ENCODE measurements around the gene DDX17. TPM values are rescaled to one million over a fixed set of nuclear protein-coding genes. Genes with fewer than 3 reads are reported as not detected.
A peak's percentile ranks its signal among the peaks of the same experiment; 100 is the strongest.

DDX17 gene
- total RNA-seq, 1 experiment from 2014 or later = 399 TPM

GRCh38 chr22:38510416-38510970 lies 4.4 kb upstream of the DDX17 start:
- no peak for ATAC-seq
- POLR2A ChIA-PET = no interaction called here
- Mint-ChIP-seq H3K27ac (no peak overlapping the region), H3K4me1 (peaks cover 38% of the 10 kb centered on the region), H3K36me3 (peaks cover 2% of the 10 kb centered on the region), H3K9me3 (no peaks in the 10 kb centered on the region), H3K4me3 (no peak overlapping the region), H3K27me3 (ENCODE audit: low read depth) (no peaks in the 10 kb centered on the region)
- CTCF ChIA-PET = no interaction called here
- no peak for DNase-seq (ENCODE audit: low spot score)
- no peak for TF ChIP-seq TEAD1 (CRISPR knock-in tag; IDR thresholded peaks at IDR 0.05)
- no peak for TF ChIP-seq MXD4 (CRISPR knock-in tag; IDR thresholded peaks at IDR 0.05; ENCODE audit: borderline replicate concordance)
- no peak for TF ChIP-seq ATF6 (CRISPR knock-in tag; IDR thresholded peaks at IDR 0.05)
- no peak for TF ChIP-seq KAT7 (CRISPR knock-in tag; IDR thresholded peaks at IDR 0.05; ENCODE audit: borderline replicate concordance)
- no peak for TF ChIP-seq ATF1 (CRISPR knock-in tag; IDR thresholded peaks at IDR 0.05)
- no peak for TF ChIP-seq RELA (CRISPR knock-in tag; IDR thresholded peaks at IDR 0.05; ENCODE audit: borderline replicate concordance)
- TF ChIP-seq NFE2L1 (CRISPR knock-in tag; IDR thresholded peaks at IDR 0.05) = no peak
- no peak for TF ChIP-seq SP1 (CRISPR knock-in tag; conservative IDR thresholded peaks at IDR 0.05)

- CTCF ChIA-PET = no interaction called here
- peaks cover 48% of the 10 kb centered on the region for H3K36me3 Mint-ChIP-seq
- peak; percentile 43 for DNase-seq (ENCODE audit: low spot score)
- peak overlapping the region; percentile 98 for H3K4me3 Mint-ChIP-seq
- H3K27ac Mint-ChIP-seq = peak overlapping the region; percentile 100
- POLR2A ChIA-PET = no interaction called here
- H3K27me3 Mint-ChIP-seq (ENCODE audit: low read depth) = no peaks in the 10 kb centered on the region
- peak; percentile 5 for ATAC-seq
- no peaks in the 10 kb centered on the region for H3K9me3 Mint-ChIP-seq
- H3K4me1 Mint-ChIP-seq = peaks cover 45% of the 10 kb centered on the region
- TF ChIP-seq, protein P1, sequence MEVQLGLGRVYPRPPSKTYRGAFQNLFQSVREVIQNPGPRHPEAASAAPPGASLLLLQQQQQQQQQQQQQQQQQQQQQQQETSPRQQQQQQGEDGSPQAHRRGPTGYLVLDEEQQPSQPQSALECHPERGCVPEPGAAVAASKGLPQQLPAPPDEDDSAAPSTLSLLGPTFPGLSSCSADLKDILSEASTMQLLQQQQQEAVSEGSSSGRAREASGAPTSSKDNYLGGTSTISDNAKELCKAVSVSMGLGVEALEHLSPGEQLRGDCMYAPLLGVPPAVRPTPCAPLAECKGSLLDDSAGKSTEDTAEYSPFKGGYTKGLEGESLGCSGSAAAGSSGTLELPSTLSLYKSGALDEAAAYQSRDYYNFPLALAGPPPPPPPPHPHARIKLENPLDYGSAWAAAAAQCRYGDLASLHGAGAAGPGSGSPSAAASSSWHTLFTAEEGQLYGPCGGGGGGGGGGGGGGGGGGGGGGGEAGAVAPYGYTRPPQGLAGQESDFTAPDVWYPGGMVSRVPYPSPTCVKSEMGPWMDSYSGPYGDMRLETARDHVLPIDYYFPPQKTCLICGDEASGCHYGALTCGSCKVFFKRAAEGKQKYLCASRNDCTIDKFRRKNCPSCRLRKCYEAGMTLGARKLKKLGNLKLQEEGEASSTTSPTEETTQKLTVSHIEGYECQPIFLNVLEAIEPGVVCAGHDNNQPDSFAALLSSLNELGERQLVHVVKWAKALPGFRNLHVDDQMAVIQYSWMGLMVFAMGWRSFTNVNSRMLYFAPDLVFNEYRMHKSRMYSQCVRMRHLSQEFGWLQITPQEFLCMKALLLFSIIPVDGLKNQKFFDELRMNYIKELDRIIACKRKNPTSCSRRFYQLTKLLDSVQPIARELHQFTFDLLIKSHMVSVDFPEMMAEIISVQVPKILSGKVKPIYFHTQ (CRISPR knock-in tag; IDR thresholded peaks at IDR 0.05) = no peak
- TF ChIP-seq ETV6 (CRISPR knock-in tag; IDR thresholded peaks at IDR 0.05) (no peak), TEAD1 (CRISPR knock-in tag; IDR thresholded peaks at IDR 0.05) (0 out of 2 replicates have a peak, but pooled peaks have one; percentile 23), HMGA2 (CRISPR knock-in tag; IDR thresholded peaks at IDR 0.05) (no peak), IRF2 (CRISPR knock-in tag; IDR thresholded peaks at IDR 0.05; ENCODE audit: borderline replicate concordance, low read depth) (no peak), OVOL2 (CRISPR knock-in tag; IDR thresholded peaks at IDR 0.05; ENCODE audit: borderline replicate concordance) (no peak), STAT6 (CRISPR knock-in tag; conservative IDR thresholded peaks at IDR 0.05; ENCODE audit: low read depth) (no peak), ZNF423 (CRISPR knock-in tag; IDR thresholded peaks at IDR 0.05) (no peak), FOXP1 (CRISPR knock-in tag; IDR thresholded peaks at IDR 0.05; ENCODE audit: borderline replicate concordance) (peak; percentile 45; the same call in 1 of the 2 replicates), KAT7 (CRISPR knock-in tag; IDR thresholded peaks at IDR 0.05; ENCODE audit: borderline replicate concordance) (no peak), EMX1 (CRISPR knock-in tag; IDR thresholded peaks at IDR 0.05) (peak; percentile 19; the same call in 1 of the 2 replicates), ZNF425 (CRISPR knock-in tag; conservative IDR thresholded peaks at IDR 0.05) (no peak), MYBL2 (CRISPR knock-in tag; IDR thresholded peaks at IDR 0.05) (no peak), ATF1 (CRISPR knock-in tag; IDR thresholded peaks at IDR 0.05) (0 out of 2 replicates have a peak, but pooled peaks have one; percentile 48), ELF4 (CRISPR knock-in tag; IDR thresholded peaks at IDR 0.05; ENCODE audit: low read depth) (no peak), ZNF232 (CRISPR knock-in tag; IDR thresholded peaks at IDR 0.05) (no peak; the same call in 1 of the 2 replicates), SP1 (CRISPR knock-in tag; conservative IDR thresholded peaks at IDR 0.05) (no peak)
- TF ChIP-seq, protein P2, sequence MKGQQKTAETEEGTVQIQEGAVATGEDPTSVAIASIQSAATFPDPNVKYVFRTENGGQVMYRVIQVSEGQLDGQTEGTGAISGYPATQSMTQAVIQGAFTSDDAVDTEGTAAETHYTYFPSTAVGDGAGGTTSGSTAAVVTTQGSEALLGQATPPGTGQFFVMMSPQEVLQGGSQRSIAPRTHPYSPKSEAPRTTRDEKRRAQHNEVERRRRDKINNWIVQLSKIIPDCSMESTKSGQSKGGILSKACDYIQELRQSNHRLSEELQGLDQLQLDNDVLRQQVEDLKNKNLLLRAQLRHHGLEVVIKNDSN (CRISPR knock-in tag; IDR thresholded peaks at IDR 0.05) = no peak
- TF ChIP-seq, protein P3, sequence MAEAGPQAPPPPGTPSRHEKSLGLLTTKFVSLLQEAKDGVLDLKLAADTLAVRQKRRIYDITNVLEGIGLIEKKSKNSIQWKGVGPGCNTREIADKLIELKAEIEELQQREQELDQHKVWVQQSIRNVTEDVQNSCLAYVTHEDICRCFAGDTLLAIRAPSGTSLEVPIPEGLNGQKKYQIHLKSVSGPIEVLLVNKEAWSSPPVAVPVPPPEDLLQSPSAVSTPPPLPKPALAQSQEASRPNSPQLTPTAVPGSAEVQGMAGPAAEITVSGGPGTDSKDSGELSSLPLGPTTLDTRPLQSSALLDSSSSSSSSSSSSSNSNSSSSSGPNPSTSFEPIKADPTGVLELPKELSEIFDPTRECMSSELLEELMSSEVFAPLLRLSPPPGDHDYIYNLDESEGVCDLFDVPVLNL (CRISPR knock-in tag; IDR thresholded peaks at IDR 0.05; ENCODE audit: borderline replicate concordance, low read depth) = no peak
Observed at GRCh38 chr22:38505541-38506117, 482 bp downstream of the DDX17 start.

Data from WTC11 (cell line).